HEK293 (cell line): ENCODE data around the gene KRTAP19-7.

ENCODE experiments used
- SETDB1 ChIP-seq: IDR thresholded peaks from one replicate; pipeline ENCODE4 v1.6.1; 2017; ENCODE audit warnings: mild to moderate bottlenecking, low read length, moderate library complexity, mixed read lengths; ENCODE audit not compliant: insufficient read length
- ZBTB10 ChIP-seq: fragments of 450-650 bp; formaldehyde crosslinking; IDR thresholded peaks from 2 replicates; pipeline ENCODE4 v1.5.1; 2016; ENCODE audit warnings: missing biosample characterization, missing genetic modification characterization
- ZBTB6 ChIP-seq: fragments of 450-650 bp; formaldehyde crosslinking; IDR thresholded peaks from 2 replicates; pipeline ENCODE4 v1.5.1; 2017; ENCODE audit warnings: missing biosample characterization, missing genetic modification characterization
- ZNF211 ChIP-seq: fragments of 450-650 bp; formaldehyde crosslinking; IDR thresholded peaks from 2 replicates; pipeline ENCODE4 v1.5.1; 2016; ENCODE audit warnings: low read depth, missing biosample characterization, missing genetic modification characterization

- TF ChIP-seq ZBTB6 = no peak
- TF ChIP-seq ZNF211 (tag by site-specific recombination) = no peak
- TF ChIP-seq SETDB1 = no peak
- no peak for TF ChIP-seq ZBTB10 (tag by site-specific recombination)
These were observed 45.4 kb downstream of the KRTAP19-7 start for GRCh38 chr21:30515681-30516080.
